A673 (cell line): Measurements from ENCODE around the gene TTC9B. TPM values are rescaled to one million over a fixed set of nuclear protein-coding genes. Genes with fewer than 3 reads are reported as not detected.
A peak's percentile ranks its signal among the peaks of the same experiment; 100 is the strongest.

ENCODE experiments used
- BruUV-seq: library from RNA; stranded (reverse); fragments of 400-500 nt; replicated peaks from 2 replicates; lab custom pipeline; 2021; lab: Mats Ljungman, UMichigan
- CTCF ChIA-PET: fragments of 300-600 bp; sonication (Branson Sonifier 250); formaldehyde crosslinking; loops from one replicate; lab custom pipeline; 2022; ENCODE audit warnings: antibody characterized with exemption; lab: Charles Lee
- POLR2A ChIA-PET: fragments of 300-600 bp; sonication (Branson Sonifier 250); formaldehyde crosslinking; loops from one replicate; lab custom pipeline; 2022; ENCODE audit warnings: antibody characterized with exemption; ENCODE audit not compliant: low non-redundant PET; lab: Charles Lee
- DNase-seq: peaks from one replicate; pipeline ENCODE4 v3.0.0-alpha.2; 2015; ENCODE audit warnings: low spot score
- H3K27ac ChIP-seq: fragments of 200-600 bp; sonication (generic); 2 replicates; pipeline ENCODE4 v1.5.1; 2016; ENCODE audit warnings: mixed run types, low read depth, mild to moderate bottlenecking, mixed read lengths, antibody characterized with exemption, low read length; ENCODE audit not compliant: poor library complexity, severe bottlenecking
- H3K27me3 ChIP-seq: fragments of 200-600 bp; sonication (generic); replicated peaks from 2 replicates; pipeline ENCODE4 v1.6.1; 2017; ENCODE audit warnings: mixed run types, low read depth, mild to moderate bottlenecking, mixed read lengths, antibody characterized with exemption, low read length; ENCODE audit not compliant: insufficient read depth, poor library complexity
- H3K36me3 ChIP-seq: fragments of 200-600 bp; sonication (generic); 2 replicates; pipeline ENCODE4 v1.6.1; 2016; ENCODE audit warnings: mixed run types, mild to moderate bottlenecking, mixed read lengths, antibody characterized with exemption, low read length; ENCODE audit not compliant: insufficient read depth, poor library complexity, severe bottlenecking
- H3K4me1 ChIP-seq: fragments of 200-600 bp; sonication (generic); 2 replicates; pipeline ENCODE4 v1.6.1; 2017; ENCODE audit warnings: mixed run types, mild to moderate bottlenecking, mixed read lengths, antibody characterized with exemption, low read length; ENCODE audit not compliant: insufficient read depth, poor library complexity, severe bottlenecking
- H3K4me3 ChIP-seq: fragments of 200-600 bp; sonication (generic); 2 replicates; pipeline ENCODE4 v1.5.1; 2016; ENCODE audit warnings: low read depth, mixed run types, mild to moderate bottlenecking, mixed read lengths, low read length; ENCODE audit not compliant: poor library complexity, severe bottlenecking
- H3K9me3 ChIP-seq: fragments of 200-600 bp; sonication (generic); 2 replicates; pipeline ENCODE4 v1.6.1; 2016; ENCODE audit warnings: mixed run types, low read depth, mild to moderate bottlenecking, mixed read lengths, antibody characterized with exemption, low read length; ENCODE audit not compliant: poor library complexity, severe bottlenecking
- EZH2 ChIP-seq: fragments of 200-600 bp; sonication (generic); IDR thresholded peaks from 2 replicates; pipeline ENCODE4 v1.6.1; 2017; ENCODE audit warnings: borderline replicate concordance, low read depth, mild to moderate bottlenecking, mixed read lengths, antibody characterized with exemption, low read length; ENCODE audit not compliant: poor library complexity, severe bottlenecking
- intact Hi-C: fragments of 100-400 bp; cut with micrococcal nuclease; formaldehyde crosslinking; loops from one replicate; pipeline ENCODE4 v1.10.0; 2022; ENCODE audit not compliant: unreplicated experiment
- total RNA-seq: library from RNA; stranded (reverse); gene quantifications from 2 replicates; pipeline ENCODE4 v1.2.3, GENCODE V29; 2021
- TF ChIP-seq, protein P1 (sequence below): fragments of 300-800, 200-600 bp; sonication (generic); conservative IDR thresholded peaks from 2 replicates; pipeline ENCODE4 v1.5.1; 2017; ENCODE audit warnings: low read depth, mild to moderate bottlenecking, antibody characterized with exemption, low read length, moderate library complexity, mixed read lengths

Gene TTC9B
- total RNA-seq, 1 experiment from 2014 or later = not detected

- Histone ChIP-seq H3K36me3 (no peaks in the 10 kb centered on the region), H3K4me1 (no peaks in the 10 kb centered on the region), H3K4me3 (peak within 1 kb of the TSS; percentile 100), H3K27ac (peak within 1 kb of the TSS; percentile 97), H3K9me3 (no peaks in the 10 kb centered on the region), H3K27me3 (no peaks in the 10 kb centered on the region)
- intact Hi-C loops = loop anchor here (2.0 kb wide), 1 partner anchor 26 kb away; no protein-coding TSS in a partner anchor
- POLR2A ChIA-PET = interaction anchor here (0.5 kb wide), 1 partner anchor 40 kb away, joined by 8 read pairs; no protein-coding TSS in a partner anchor
- DNase-seq = peak; percentile 75
- TF ChIP-seq, protein P1, sequence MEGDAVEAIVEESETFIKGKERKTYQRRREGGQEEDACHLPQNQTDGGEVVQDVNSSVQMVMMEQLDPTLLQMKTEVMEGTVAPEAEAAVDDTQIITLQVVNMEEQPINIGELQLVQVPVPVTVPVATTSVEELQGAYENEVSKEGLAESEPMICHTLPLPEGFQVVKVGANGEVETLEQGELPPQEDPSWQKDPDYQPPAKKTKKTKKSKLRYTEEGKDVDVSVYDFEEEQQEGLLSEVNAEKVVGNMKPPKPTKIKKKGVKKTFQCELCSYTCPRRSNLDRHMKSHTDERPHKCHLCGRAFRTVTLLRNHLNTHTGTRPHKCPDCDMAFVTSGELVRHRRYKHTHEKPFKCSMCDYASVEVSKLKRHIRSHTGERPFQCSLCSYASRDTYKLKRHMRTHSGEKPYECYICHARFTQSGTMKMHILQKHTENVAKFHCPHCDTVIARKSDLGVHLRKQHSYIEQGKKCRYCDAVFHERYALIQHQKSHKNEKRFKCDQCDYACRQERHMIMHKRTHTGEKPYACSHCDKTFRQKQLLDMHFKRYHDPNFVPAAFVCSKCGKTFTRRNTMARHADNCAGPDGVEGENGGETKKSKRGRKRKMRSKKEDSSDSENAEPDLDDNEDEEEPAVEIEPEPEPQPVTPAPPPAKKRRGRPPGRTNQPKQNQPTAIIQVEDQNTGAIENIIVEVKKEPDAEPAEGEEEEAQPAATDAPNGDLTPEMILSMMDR = no peak
- TF ChIP-seq EZH2 = no peak
- BruUV-seq = no TSS peak
- CTCF ChIA-PET = interaction anchor here (0.6 kb wide), 1 partner anchor 47 kb away, joined by 3 read pairs; no protein-coding TSS in a partner anchor
Observed at GRCh38 chr19:40190891-40191835, 27.0 kb downstream of the TTC9B start, which contains the start of gene MAP3K10. Gene MAP3K10, plus strand, starts transcription at chr19:40191426. Its CDS starts 606 bp downstream, at chr19:40192032.

DNA sequence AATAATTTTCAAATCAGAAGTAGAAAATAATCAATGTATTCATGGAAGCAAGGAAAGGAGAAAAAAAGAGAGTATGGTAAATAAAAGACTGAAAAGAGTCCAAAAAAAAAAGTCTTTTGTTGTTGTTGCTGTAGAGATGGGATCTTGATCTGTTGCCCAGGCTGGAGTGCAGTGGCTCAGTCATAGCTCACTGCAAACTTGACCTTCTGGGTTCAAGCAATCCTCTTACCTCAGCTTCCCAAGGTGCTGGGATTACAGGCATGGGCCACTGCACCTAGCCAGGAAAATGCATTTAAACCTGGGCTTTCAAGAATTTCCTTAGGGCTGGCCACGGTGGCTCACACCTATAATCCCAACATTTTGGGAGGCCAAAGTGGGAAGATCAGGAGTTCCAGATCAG is 33.9 kb downstream of the TTC9B start:
- TF ChIP-seq, protein P1 = no peak
- no peak for TF ChIP-seq EZH2
- CTCF ChIA-PET = no interaction called here
- Histone ChIP-seq H3K9me3 (no peaks in the 10 kb centered on the region), H3K27ac (no peak overlapping the region), H3K4me1 (no peaks in the 10 kb centered on the region), H3K27me3 (no peaks in the 10 kb centered on the region), H3K4me3 (no peak overlapping the region), H3K36me3 (no peaks in the 10 kb centered on the region)
- POLR2A ChIA-PET = no interaction called here
- no TSS peak for BruUV-seq
- intact Hi-C loops = no loop called here
- DNase-seq = no peak

DNA sequence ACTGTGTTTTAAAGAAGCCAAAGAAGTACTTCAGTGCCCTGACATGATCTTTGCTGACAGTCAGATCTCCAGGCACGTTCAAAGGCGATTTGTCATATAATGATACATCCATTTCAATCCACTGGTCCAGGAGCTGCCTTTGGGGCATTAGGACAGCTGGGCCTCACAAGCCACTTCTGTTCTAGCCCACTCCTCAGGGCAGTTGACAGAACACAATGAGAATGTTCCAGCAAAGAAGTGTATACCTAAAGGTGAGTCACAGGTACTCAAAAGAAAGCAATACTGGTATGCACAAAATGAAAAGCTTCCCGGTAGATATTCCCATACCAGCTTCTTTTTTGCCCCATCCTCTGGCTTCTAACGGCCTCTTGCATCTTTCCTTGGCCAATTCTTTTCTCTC is 39.4 kb downstream of the TTC9B start:
- CTCF ChIA-PET = no interaction called here
- no peak for TF ChIP-seq EZH2
- TF ChIP-seq, protein P1 = no peak
- no peak overlapping the region for H3K27ac ChIP-seq
- H3K36me3 ChIP-seq = no peaks in the 10 kb centered on the region
- no TSS peak for BruUV-seq
- intact Hi-C loops = no loop called here
- H3K4me1 ChIP-seq = no peaks in the 10 kb centered on the region
- no peak overlapping the region for H3K4me3 ChIP-seq
- POLR2A ChIA-PET = no interaction called here
- no peaks in the 10 kb centered on the region for H3K9me3 ChIP-seq
- H3K27me3 ChIP-seq = no peaks in the 10 kb centered on the region
- no peak for DNase-seq
